Measurements from ENCODE around the gene SPEG. TPM values are rescaled to one million over a fixed set of nuclear protein-coding genes. Genes with fewer than 3 reads are reported as not detected.

Gene SPEG
- total and polyA plus RNA-seq, 2 donors (not counting 3 experiments of a cell fraction or from before 2014, with no cell fraction given): 0.84 to 3.5 TPM

- Histone ChIP-seq H3K27ac (ENCODE audit: insufficient read depth, low read depth, low read length) (no peak overlapping the region), H3K27me3 (ENCODE audit: control insufficient read depth in 2 of 2, insufficient read depth in 2 of 2, low read length in 2 of 2) (peaks cover 23 to 24% of the 10 kb centered on the region in 2 experiments), H3K9ac (replicated peaks; ENCODE audit: extremely low read depth, insufficient read depth, low read length) (no peak overlapping the region), H3K4me1 (ENCODE audit: control insufficient read depth, extremely low read depth, insufficient read depth, low read length) (no peaks in the 10 kb centered on the region), H2AFZ (ENCODE audit: low read depth, low read length) (no peak overlapping the region), H3K9me1 (replicated peaks; ENCODE audit: control insufficient read depth, extremely low read depth, insufficient read depth, low read length) (no peaks in the 10 kb centered on the region), H3K9me3 (replicated peaks; ENCODE audit: control insufficient read depth, insufficient read depth, low read length) (no peaks in the 10 kb centered on the region), H3K4me2 (ENCODE audit: insufficient read depth, low read length) (no peak overlapping the region), H3K4me3 (replicated peaks in 1 of 3; ENCODE audit: insufficient read depth in 1 of 3, low read depth in 1 of 3, low read length in 3 of 3) (no peak overlapping the region), H4K20me1 (replicated peaks; ENCODE audit: control insufficient read depth, extremely low read depth, insufficient read depth, low read length) (no peaks in the 10 kb centered on the region), H3K79me2 (ENCODE audit: control insufficient read depth, insufficient read depth, low read length) (no peaks in the 10 kb centered on the region), H3K36me3 (ENCODE audit: control insufficient read depth in 2 of 2, extremely low read depth in 1 of 2, insufficient read depth in 2 of 2, low read length in 2 of 2) (peaks cover 0 to 26% of the 10 kb centered on the region in 2 experiments)
- intact Hi-C loops (cut with micrococcal nuclease): loop anchor here (2.0 kb wide), 1 partner anchor 13 kb away; no protein-coding TSS in a partner anchor
- no peak for DNase-seq (ENCODE audit: low read depth, low spot score)
- dilution Hi-C loops (cut with MboI; ENCODE audit: extremely low pct_ligation_motif_present, low sequenced_read_pairs): no loop called here
- TF ChIP-seq POLR2AphosphoS5 (IDR thresholded peaks at IDR 0.05; ENCODE audit: insufficient read depth, low read depth, low read length) (no peak), POLR2A (IDR thresholded peaks at IDR 0.05; ENCODE audit: low read depth, low read length) (no peak)
- FAIRE-seq: no peak
- no TSS peak for BruUV-seq (replicated peaks)
- ChIA-PET CTCF (interaction anchor here (0.9 to 5.0 kb wide), 6 partner anchors 10 to 105 kb away, joined by 3 to 151 read pairs (median 35); partner anchors contain the start of genes CHPF, GMPPA and TMEM198), POLR2A (interaction anchor here (1.8 kb wide), 1 partner anchor 9 kb away, joined by 9 read pairs; the partner anchor contains the start of gene GMPPA)
Observed at GRCh38 chr2:219507581-219508443, 73.2 kb downstream of the SPEG start.

GRCh38 chr2:219508444-219508734, 73.7 kb downstream of the SPEG start:
- H3K27me3 ChIP-seq (ENCODE audit: control insufficient read depth in 2 of 2, insufficient read depth in 2 of 2, low read length in 2 of 2): peaks cover 27 to 30% of the 10 kb centered on the region in 2 experiments
- intact Hi-C loops (cut with micrococcal nuclease): loop anchor here (2.0 kb wide), 1 partner anchor 14 kb away; no protein-coding TSS in a partner anchor
- ChIA-PET CTCF (interaction anchor here (1.4 to 5.0 kb wide), 5 partner anchors 10 to 32 kb away, joined by 3 to 151 read pairs (median 67); partner anchors contain the start of gene GMPPA), POLR2A (interaction anchor here (1.8 kb wide), 1 partner anchor 10 kb away, joined by 9 read pairs; the partner anchor contains the start of gene GMPPA)
- H3K36me3 ChIP-seq (ENCODE audit: control insufficient read depth in 2 of 2, extremely low read depth in 1 of 2, insufficient read depth in 2 of 2, low read length in 2 of 2): peaks cover 0 to 26% of the 10 kb centered on the region in 2 experiments
- no peaks in the 10 kb centered on the region for H4K20me1 ChIP-seq (replicated peaks; ENCODE audit: control insufficient read depth, extremely low read depth, insufficient read depth, low read length)
- no TSS peak for BruUV-seq (replicated peaks)
- no peaks in the 10 kb centered on the region for H3K4me1 ChIP-seq (ENCODE audit: control insufficient read depth, extremely low read depth, insufficient read depth, low read length)
- H2AFZ ChIP-seq (ENCODE audit: low read depth, low read length): no peak overlapping the region
- no peak overlapping the region for H3K4me3 ChIP-seq (replicated peaks in 1 of 3; ENCODE audit: insufficient read depth in 1 of 3, low read depth in 1 of 3, low read length in 3 of 3)
- no peaks in the 10 kb centered on the region for H3K9me1 ChIP-seq (replicated peaks; ENCODE audit: control insufficient read depth, extremely low read depth, insufficient read depth, low read length)
- DNase-seq (ENCODE audit: low read depth, low spot score): no peak
- dilution Hi-C loops (cut with MboI; ENCODE audit: extremely low pct_ligation_motif_present, low sequenced_read_pairs): no loop called here
- H3K79me2 ChIP-seq (ENCODE audit: control insufficient read depth, insufficient read depth, low read length): no peaks in the 10 kb centered on the region
- H3K27ac ChIP-seq (ENCODE audit: insufficient read depth, low read depth, low read length): no peak overlapping the region
- no peak overlapping the region for H3K4me2 ChIP-seq (ENCODE audit: insufficient read depth, low read length)
- H3K9ac ChIP-seq (replicated peaks; ENCODE audit: extremely low read depth, insufficient read depth, low read length): no peak overlapping the region
- H3K9me3 ChIP-seq (replicated peaks; ENCODE audit: control insufficient read depth, insufficient read depth, low read length): no peaks in the 10 kb centered on the region
- no peak for FAIRE-seq
- no peak for TF ChIP-seq CTCF (IDR thresholded peaks at IDR 0.05; ENCODE audit: extremely low read depth in 1 of 2, insufficient read depth in 1 of 2, low read depth in 1 of 2, low read length in 2 of 2)
- TF ChIP-seq MYC (IDR thresholded peaks at IDR 0.05; ENCODE audit: low read depth, low read length): no peak
- no peak for TF ChIP-seq POLR2A (IDR thresholded peaks at IDR 0.05; ENCODE audit: low read depth, low read length)
- no peak for TF ChIP-seq GATA2 (IDR thresholded peaks at IDR 0.05; ENCODE audit: insufficient read depth, insufficient read length, low read depth, low read length)
- no peak for TF ChIP-seq JUN (IDR thresholded peaks at IDR 0.05; ENCODE audit: borderline replicate concordance, insufficient read depth, insufficient read length, low read depth)
- no peak for TF ChIP-seq FOS (IDR thresholded peaks at IDR 0.05; ENCODE audit: borderline replicate concordance, insufficient read depth, low read length)
- no peak for TF ChIP-seq MAX (IDR thresholded peaks at IDR 0.05; ENCODE audit: insufficient read depth, insufficient read length)
- TF ChIP-seq POLR2AphosphoS5 (IDR thresholded peaks at IDR 0.05; ENCODE audit: insufficient read depth, low read depth, low read length): no peak
- TF ChIP-seq EZH2 (IDR thresholded peaks at IDR 0.05; ENCODE audit: borderline replicate concordance, low read depth, low read length, severe bottlenecking): no peak
